SK-N-MC (cell line): ENCODE results near the gene LIM2.

ENCODE experiments used
- DNase-seq: peaks from one replicate; pipeline ENCODE4 v3.0.0-alpha.2; 2011; ENCODE audit warnings: low read depth, low spot score
- H3K27ac ChIP-seq: fragments of 200-600 bp; sonication (generic); 2 replicates; pipeline ENCODE4 v1.5.1; 2016; ENCODE audit warnings: mixed run types
- H3K36me3 ChIP-seq: fragments of 200-600 bp; sonication (generic); 2 replicates; pipeline ENCODE4 v1.6.1; 2017; ENCODE audit warnings: antibody characterized with exemption, low read length, mixed read lengths; ENCODE audit not compliant: insufficient read depth
- H3K4me3 ChIP-seq: fragments of 200-600 bp; sonication (generic); 2 replicates; pipeline ENCODE4 v1.5.1; 2016
- H3K9ac ChIP-seq: fragments of 200-600 bp; sonication (generic); 2 replicates; pipeline ENCODE4 v1.8.0; 2017; ENCODE audit warnings: mixed run types, mixed read lengths; ENCODE audit not compliant: insufficient read length
- H3K9me3 ChIP-seq: fragments of 200-600 bp; sonication (generic); 2 replicates; pipeline ENCODE4 v1.6.1; 2017; ENCODE audit warnings: low read depth, mild to moderate bottlenecking, antibody characterized with exemption, low read length, moderate library complexity, mixed read lengths
- EZH2 ChIP-seq: fragments of 200-600 bp; sonication (generic); IDR thresholded peaks from one replicate; pipeline ENCODE4 v1.6.1; 2017; ENCODE audit warnings: antibody characterized with exemption
- FOXP2 ChIP-seq: optimal IDR thresholded peaks from 2 replicates; pipeline ENCODE3; 2011; ENCODE audit warnings: mild to moderate bottlenecking, moderate library complexity; ENCODE audit not compliant: insufficient read depth; ENCODE audit errors: extremely low read length, control extremely low read depth
- POLR2AphosphoS5 ChIP-seq: IDR thresholded peaks from 2 replicates; pipeline ENCODE4 v1.6.1; 2012; ENCODE audit warnings: mild to moderate bottlenecking, low read depth, low read length, borderline replicate concordance

LIM2 gene

GRCh38 chr19:51386882-51387520 lies 773 bp downstream of the LIM2 start:
- DNase-seq = no peak
- Histone ChIP-seq H3K4me3 (no peak overlapping the region), H3K27ac (no peak overlapping the region), H3K9ac (no peak overlapping the region), H3K36me3 (no peaks in the 10 kb centered on the region), H3K9me3 (no peaks in the 10 kb centered on the region)
- TF ChIP-seq POLR2AphosphoS5 (no peak), EZH2 (no peak), FOXP2 (no peak)

- Histone ChIP-seq H3K27ac (no peak overlapping the region), H3K9me3 (no peaks in the 10 kb centered on the region), H3K4me3 (no peak overlapping the region), H3K9ac (no peak overlapping the region), H3K36me3 (no peaks in the 10 kb centered on the region)
- TF ChIP-seq FOXP2 = no peak
- TF ChIP-seq POLR2AphosphoS5 = no peak
- TF ChIP-seq EZH2 = no peak
- DNase-seq = no peak
Observed at GRCh38 chr19:51382004-51382403, 5.8 kb downstream of the LIM2 start.

- H3K9me3 ChIP-seq = no peaks in the 10 kb centered on the region
- H3K4me3 ChIP-seq = no peak overlapping the region
- no peak for DNase-seq
- no peak overlapping the region for H3K27ac ChIP-seq
- H3K36me3 ChIP-seq = no peaks in the 10 kb centered on the region
- H3K9ac ChIP-seq = no peak overlapping the region
- TF ChIP-seq EZH2 (no peak), FOXP2 (no peak), POLR2AphosphoS5 (no peak)
Observed at GRCh38 chr19:51380379-51380778, 7.4 kb downstream of the LIM2 start.

GRCh38 chr19:51377422-51377821 lies 10.4 kb downstream of the LIM2 start:
- Histone ChIP-seq H3K9me3 (no peaks in the 10 kb centered on the region), H3K9ac (no peak overlapping the region), H3K27ac (no peak overlapping the region), H3K36me3 (no peaks in the 10 kb centered on the region), H3K4me3 (no peak overlapping the region)
- DNase-seq = no peak
- TF ChIP-seq EZH2 (no peak), POLR2AphosphoS5 (no peak), FOXP2 (no peak)

GRCh38 chr19:51375504-51376221 lies 12.1 kb downstream of the LIM2 start:
- TF ChIP-seq POLR2AphosphoS5 (no peak), EZH2 (no peak), FOXP2 (no peak)
- H3K9me3 ChIP-seq = no peaks in the 10 kb centered on the region

GRCh38 chr19:51372649-51373504 lies 14.9 kb downstream of the LIM2 start, which contains the start of gene NKG7:
Gene NKG7, minus strand, starts transcription at chr19:51372654. Its CDS starts 119 bp downstream, at chr19:51372535.
- H3K4me3 ChIP-seq = no peak within 1 kb of the TSS
- H3K9ac ChIP-seq = no peak within 1 kb of the TSS
- no peak within 1 kb of the TSS for H3K27ac ChIP-seq
- DNase-seq = no peak
- no peaks in the 10 kb centered on the region for H3K36me3 ChIP-seq
- no peak for TF ChIP-seq EZH2
- TF ChIP-seq POLR2AphosphoS5 = no peak
- TF ChIP-seq FOXP2 = no peak
- no peaks in the 10 kb centered on the region for H3K9me3 ChIP-seq

More at GRCh38 chr19:51375504-51376221, 12.1 kb downstream of the LIM2 start:
- Histone ChIP-seq H3K27ac (no peak overlapping the region), H3K36me3 (no peaks in the 10 kb centered on the region), H3K9ac (no peak overlapping the region), H3K4me3 (no peak overlapping the region)
- no peak for DNase-seq

- TF ChIP-seq FOXP2 (no peak), POLR2AphosphoS5 (no peak), EZH2 (no peak)
- Histone ChIP-seq H3K4me3 (no peak overlapping the region), H3K9me3 (no peaks in the 10 kb centered on the region), H3K27ac (no peak overlapping the region), H3K9ac (no peak overlapping the region), H3K36me3 (no peaks in the 10 kb centered on the region)
- DNase-seq = no peak
Observed at GRCh38 chr19:51372021-51372648, 15.6 kb downstream of the LIM2 start.

- Histone ChIP-seq H3K9ac (no peak overlapping the region), H3K36me3 (no peaks in the 10 kb centered on the region), H3K9me3 (no peaks in the 10 kb centered on the region), H3K4me3 (no peak overlapping the region), H3K27ac (no peak overlapping the region)
- no peak for TF ChIP-seq POLR2AphosphoS5
- no peak for TF ChIP-seq EZH2
- no peak for TF ChIP-seq FOXP2
- no peak for DNase-seq
Observed at GRCh38 chr19:51371186-51371690, 16.5 kb downstream of the LIM2 start.
